Left lobe of liver (tissue), 2 donors: ENCODE results near the gene GRIK3. TPM values are rescaled to one million over a fixed set of nuclear protein-coding genes. Genes with fewer than 3 reads are reported as not detected.
"Not testable (repeated sequence)": the region's sequence is repeated elsewhere in the genome, so short reads cannot be mapped to it uniquely, and the experiment has no call there.

Experiments
- ATAC-seq: fragments of 200-7000 bp; cut with Tn5 transposase; one replicate; pipeline ENCODE4 v1.9.1; 2020; ENCODE audit warnings: mild to moderate bottlenecking, moderate library complexity
- DNase-seq: peaks from one replicate; pipeline ENCODE4 v3.0.0-alpha.2; 2020; ENCODE audit warnings: low spot score
- total RNA-seq: library from RNA; stranded (reverse); gene quantifications from one replicate; pipeline ENCODE4 v1.2.1, GENCODE V29; 2021
- donor health status: DM: no; HTN: no; CAD: no; lungs with moderate emphysema.
- donor health status: DM: no; HTN: yes; CAD: no.

The GRIK3 gene
- total RNA-seq, 1 donor from 2014 or later, result 0.03 TPM

DNA sequence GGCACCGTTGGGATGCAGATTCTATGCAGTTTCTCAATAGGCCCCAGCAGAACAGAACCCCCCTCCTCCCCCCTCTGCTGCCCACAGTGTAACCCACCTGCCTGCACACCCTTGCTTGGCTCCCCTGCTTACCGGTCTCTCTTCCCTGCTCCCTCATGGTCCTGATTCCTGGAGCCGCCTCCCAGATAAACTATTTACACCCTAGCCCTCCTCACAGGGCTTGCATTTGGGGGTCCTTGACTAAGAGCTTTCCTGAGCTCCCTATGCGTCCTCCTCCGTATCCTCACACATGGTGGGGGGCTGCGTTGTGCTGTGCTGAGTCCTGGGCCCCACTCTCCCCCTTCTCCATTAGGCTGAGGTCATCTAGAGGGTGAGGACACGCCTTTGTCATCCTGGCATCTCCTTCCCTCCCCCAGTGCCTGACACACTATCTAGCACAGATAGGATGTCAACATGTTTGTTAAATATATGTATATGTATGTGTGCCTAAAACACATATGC lies 121.9 kb downstream of the GRIK3 start:
- DNase-seq (no peak), ATAC-seq (no peak)

DNA sequence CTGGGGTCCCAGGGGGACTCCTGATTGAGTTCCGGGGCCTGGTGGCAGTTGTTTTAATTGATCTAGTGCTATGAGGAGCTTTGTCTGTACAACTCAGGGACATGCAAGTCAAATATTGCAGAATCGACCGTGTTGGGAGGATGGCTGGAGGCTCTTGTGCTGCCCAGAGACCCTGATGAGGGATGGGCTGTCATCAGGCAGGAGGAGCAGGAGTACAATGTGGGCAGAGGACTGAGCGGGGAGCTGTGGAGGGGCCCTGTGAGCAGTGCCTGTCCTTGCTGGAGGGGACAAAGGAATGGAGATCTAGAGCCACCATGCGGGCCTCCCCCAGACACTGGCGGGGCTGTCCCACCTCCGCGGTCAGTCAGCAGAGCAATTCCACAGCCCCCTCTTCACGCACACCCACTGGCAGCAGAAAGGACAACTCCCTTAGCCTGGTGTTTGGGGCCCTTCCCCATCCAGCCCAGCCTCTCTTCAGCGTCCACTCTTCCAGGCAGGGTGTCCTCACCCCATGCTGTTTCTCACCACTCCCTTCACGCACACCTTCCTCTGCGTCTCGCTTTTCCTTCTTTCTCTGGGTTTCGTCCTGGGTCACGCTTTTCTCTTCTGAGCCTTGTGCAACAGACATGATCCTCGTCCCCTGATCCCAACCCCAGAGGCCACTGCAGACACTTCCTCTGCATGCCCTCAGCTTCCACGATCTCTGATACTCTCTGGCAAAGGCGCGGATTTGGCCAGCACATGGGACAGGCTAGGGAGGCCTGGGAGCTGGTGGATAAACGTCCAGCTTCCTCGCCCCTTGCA lies 122.6 kb downstream of the GRIK3 start:
- ATAC-seq (no peak), DNase-seq (no peak)

GRCh38 chr1:36910886-36911540 lies 123.3 kb downstream of the GRIK3 start:
- DNase-seq (no peak), ATAC-seq (no peak)

DNA sequence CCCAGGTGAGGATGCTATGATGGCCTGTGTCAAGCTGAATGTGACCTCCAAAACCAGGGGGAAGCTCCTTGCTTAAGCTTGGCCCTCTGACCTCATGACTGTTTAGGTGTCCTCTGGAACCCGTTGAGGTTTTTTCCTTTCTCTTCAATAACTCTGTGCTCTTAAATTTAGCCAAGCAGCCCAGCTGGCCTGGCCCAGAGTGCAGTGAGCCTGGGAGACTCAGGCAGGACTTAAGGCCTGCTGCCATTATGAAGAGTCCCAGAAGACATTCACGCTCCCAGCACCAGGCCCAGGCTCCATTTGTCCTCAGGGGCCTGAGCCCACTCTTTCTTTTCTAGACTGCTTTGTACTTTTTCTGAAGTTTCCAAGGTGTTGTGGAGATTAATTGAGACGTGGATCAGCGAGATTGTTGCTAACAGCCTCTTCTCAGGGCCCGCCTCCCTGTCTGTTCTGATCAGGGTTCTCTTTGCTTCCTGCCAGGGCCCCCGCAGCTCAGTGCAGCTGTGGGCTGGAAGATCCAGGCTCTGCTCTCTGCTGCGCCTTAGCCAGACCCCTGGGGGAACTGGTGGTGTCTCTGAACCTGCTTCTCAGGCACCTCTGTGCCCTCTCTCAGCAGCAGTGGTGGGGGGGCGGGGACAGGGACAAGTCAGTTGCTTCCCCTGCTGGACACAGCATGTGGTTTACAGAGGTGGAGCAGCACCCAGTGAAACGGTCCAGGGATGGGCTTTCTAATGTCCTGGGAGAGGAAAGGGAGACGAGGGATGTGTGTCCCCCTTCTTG lies 124.2 kb downstream of the GRIK3 start:
- ATAC-seq (no peak), DNase-seq (no peak)

- not testable (repeated sequence) for DNase-seq, ATAC-seq
These were observed 125.0 kb downstream of the GRIK3 start for GRCh38 chr1:36909359-36909758.

GRCh38 chr1:36908096-36908495 lies 126.2 kb downstream of the GRIK3 start:
- no peak for DNase-seq
- no peak for ATAC-seq

DNA sequence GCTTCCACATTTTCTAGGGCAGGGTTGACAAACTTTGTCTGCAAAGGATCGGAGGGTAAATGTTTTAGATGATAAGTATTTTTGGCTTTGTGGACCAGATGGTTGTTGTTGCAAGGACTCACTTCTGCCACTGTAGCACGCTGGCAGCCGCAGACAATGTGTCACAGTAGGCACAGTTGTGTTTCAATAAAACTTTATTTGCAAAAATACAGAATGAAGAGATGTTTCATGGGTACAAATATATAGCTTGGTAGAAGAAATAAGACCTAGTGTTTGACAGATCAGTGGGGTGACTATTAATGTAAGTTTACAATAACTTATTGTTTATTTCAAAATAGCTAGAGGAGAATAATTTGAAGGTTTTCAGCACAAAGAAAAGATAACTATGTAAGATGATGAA lies 127.8 kb downstream of the GRIK3 start:
- DNase-seq (no peak), ATAC-seq (no peak)

DNA sequence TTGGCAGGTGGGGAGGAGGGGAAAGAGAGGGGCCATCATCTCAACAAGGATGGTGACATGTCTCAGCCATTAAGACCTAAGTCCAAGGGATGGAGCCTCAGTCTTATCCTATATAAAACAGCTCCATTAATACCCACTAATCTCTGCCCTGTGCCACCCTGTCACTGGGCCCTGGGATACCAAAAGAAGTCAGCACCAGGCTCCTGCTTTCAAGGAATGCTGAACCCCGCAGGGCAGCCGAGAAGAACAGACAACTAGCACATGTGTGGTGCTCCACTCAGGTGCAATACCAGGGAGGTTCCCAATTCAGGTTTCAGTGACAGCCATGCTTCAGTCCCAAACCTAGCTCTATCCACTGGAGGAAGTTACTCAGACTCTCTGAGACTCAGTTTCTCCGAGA lies 128.4 kb downstream of the GRIK3 start:
- ATAC-seq (no peak), DNase-seq (no peak)

- ATAC-seq (no peak), DNase-seq (no peak)
These were observed 134.2 kb downstream of the GRIK3 start for GRCh38 chr1:36900128-36900527.

GRCh38 chr1:36897813-36898212 lies 136.5 kb downstream of the GRIK3 start:
- not testable (repeated sequence) for DNase-seq, ATAC-seq

GRCh38 chr1:36894824-36895223 lies 139.5 kb downstream of the GRIK3 start:
- DNase-seq, result no peak
- no peak for ATAC-seq

DNA sequence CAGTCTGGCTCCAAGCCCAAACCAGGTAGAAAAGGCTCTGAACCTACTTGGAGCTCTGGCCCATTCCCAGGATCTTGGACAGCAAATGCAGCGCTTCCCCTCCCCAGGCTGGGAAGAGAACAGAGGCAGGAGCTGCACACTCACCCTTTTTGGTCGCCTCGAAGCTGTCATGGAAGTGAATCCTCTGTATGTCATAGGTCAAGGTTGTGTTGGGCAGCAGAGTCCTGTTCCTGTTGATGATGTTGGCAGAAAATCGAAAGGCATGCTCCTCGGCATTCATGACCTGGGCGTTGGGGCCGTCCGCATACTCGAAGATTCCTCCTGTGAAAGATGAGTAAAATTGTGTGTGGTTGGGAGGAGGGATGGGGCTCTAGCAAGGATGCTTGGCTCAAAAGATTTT lies 143.5 kb downstream of the GRIK3 start:
- no peak for ATAC-seq

GRCh38 chr1:36889478-36890226 lies 144.7 kb downstream of the GRIK3 start:
- no peak for ATAC-seq
- DNase-seq, result no peak

More for the DNA sequence above, 143.5 kb downstream of the GRIK3 start:
- DNase-seq, result peak; percentile 28

DNA sequence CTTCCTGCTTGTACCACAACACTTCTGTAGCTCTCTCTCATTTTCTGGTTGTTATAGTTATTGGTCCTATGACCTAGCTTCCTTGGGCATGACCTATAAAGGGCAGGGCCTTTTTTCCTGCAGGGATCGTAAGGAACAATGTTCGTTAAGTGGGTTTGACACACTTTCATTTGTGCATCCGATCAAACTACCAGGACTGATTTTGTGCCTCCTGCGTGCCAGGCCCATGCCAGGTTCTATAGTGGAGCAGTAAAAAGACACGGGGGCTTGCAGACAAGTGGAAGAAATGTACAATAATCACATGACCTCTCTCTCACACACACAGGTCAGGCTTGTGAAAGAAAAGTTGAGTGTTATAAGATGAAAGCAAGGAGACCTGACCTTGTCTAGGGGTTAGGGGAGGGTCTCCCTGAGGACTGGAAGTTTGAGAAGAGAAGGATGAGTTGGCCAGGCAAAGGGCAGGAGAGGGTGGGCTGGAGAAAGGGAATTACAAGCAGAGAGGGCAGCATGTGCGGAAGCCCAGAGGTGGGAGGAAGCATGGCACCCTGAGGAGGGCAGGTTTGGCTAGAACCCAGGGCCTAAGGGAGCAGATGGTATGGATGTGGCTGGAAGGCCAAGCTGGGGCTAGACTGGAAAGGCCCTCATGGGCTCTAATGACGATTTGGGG lies 145.4 kb downstream of the GRIK3 start:
- ATAC-seq, result no peak
- DNase-seq, result peak; percentile 16

DNA sequence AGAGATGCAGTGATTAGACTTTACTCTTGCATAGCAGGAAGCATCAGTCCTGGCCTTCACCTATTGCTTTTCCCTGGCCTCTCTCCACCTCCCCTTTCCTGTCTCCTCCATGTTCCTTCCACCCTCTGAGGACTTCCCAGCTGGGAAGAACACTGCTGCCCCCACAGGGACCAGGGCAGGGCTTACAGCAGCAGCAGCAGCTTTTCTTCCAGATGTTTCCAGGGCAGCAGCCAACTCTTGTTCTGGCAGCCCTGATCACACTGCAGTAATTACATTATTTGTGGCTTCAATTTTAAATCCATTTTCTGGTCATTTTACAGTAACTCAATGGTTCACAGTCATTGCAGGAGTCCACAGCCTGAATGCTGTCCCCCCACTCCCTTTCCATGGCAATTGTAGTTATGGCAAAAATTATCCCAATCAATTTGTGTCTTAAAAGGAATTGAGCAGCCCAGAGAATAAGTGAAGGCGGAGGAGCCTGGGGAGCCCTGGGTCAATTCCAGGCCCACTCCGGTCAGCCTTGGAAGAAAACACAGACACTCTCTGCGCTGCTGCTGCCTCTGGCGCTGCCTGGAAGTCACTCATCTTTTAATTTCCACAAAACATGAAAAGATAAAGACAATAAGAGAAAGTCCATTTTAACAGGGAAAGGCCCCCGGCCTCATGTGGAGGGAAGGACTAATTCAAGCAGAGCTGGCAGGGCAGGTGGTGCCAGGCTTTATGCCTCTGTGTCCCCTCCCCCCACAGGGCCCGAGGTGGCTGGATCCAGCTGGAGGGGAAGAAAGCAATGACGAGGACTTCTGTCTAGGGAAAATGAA lies 148.6 kb downstream of the GRIK3 start:
- ATAC-seq, result no peak

DNA sequence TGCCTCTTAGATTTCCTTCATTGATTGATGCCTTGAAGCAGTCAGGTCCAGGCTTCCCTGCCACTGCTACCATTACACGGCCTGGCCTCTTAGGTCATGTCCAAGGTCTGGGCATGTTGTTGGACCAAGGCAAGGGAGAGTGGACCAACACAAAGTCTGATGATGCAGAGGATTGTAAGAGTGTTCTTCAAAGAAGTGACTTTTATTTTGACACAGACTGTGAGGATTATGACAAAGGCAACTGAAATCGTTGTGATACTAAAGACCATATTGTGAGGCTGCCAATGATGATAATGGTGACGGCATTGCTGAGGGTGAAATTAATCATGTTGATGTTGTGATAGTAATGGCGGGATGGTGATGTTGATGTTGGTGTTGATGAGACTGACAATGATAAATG lies 149.5 kb downstream of the GRIK3 start:
- no peak for ATAC-seq
- no peak for DNase-seq

More for the DNA sequence above, 148.6 kb downstream of the GRIK3 start:
- no peak for DNase-seq

GRCh38 chr1:36884029-36884701 lies 150.2 kb downstream of the GRIK3 start:
- no peak for DNase-seq
- ATAC-seq, result no peak

GRCh38 chr1:36883315-36883949 lies 150.9 kb downstream of the GRIK3 start:
- DNase-seq (no peak), ATAC-seq (no peak)
